ENCODE measurements around the gene PHF1.
A peak's percentile ranks its signal among the peaks of the same experiment; 100 is the strongest.

PHF1 gene

GRCh38 chr6:33424855-33425667 lies 14.2 kb downstream of the PHF1 start:
- CTCF ChIA-PET = interaction anchor here (0.6 to 3.3 kb wide), 14 partner anchors 8 to 658 kb away, joined by 3 to 48 read pairs (median 4); no protein-coding TSS in a partner anchor
- POLR2A ChIA-PET = interaction anchor here (0.8 to 1.5 kb wide), 2 partner anchors 29 to 125 kb away, joined by 3 to 5 read pairs; partner anchors contain the start of gene ZBTB9
- peak overlapping the region; percentile 66 for H3K4me3 ChIP-seq (ENCODE audit: low read depth, low read length)
- TF ChIP-seq CTCF (IDR thresholded peaks at IDR 0.05; ENCODE audit: insufficient read depth, low read length, missing control alignments) = no peak
- no peak for DNase-seq (ENCODE audit: low read depth, low spot score)

GRCh38 chr6:33425668-33426577 lies 15.1 kb downstream of the PHF1 start:
- peak; percentile 70 for TF ChIP-seq CTCF (IDR thresholded peaks at IDR 0.05; ENCODE audit: insufficient read depth, low read length, missing control alignments)
- H3K4me3 ChIP-seq (ENCODE audit: low read depth, low read length) = peak overlapping the region; percentile 66
- CTCF ChIA-PET = interaction anchor here (0.6 to 3.3 kb wide), 14 partner anchors 9 to 657 kb away, joined by 3 to 48 read pairs (median 4); no protein-coding TSS in a partner anchor
- no peak for DNase-seq (ENCODE audit: low read depth, low spot score)
- POLR2A ChIA-PET = interaction anchor here (0.8 to 1.5 kb wide), 3 partner anchors 9 to 126 kb away, joined by 3 to 5 read pairs (median 4); partner anchors contain the start of gene ZBTB9

- POLR2A ChIA-PET = interaction anchor here (1.5 kb wide), 1 partner anchor 27 kb away, joined by 5 read pairs; the partner anchor contains the start of gene ZBTB9
- TF ChIP-seq CTCF (IDR thresholded peaks at IDR 0.05; ENCODE audit: insufficient read depth, low read length, missing control alignments) = no peak
- DNase-seq (ENCODE audit: low read depth, low spot score) = no peak
- CTCF ChIA-PET = interaction anchor here (1.0 to 3.3 kb wide), 11 partner anchors 9 to 127 kb away, joined by 3 to 48 read pairs (median 5); no protein-coding TSS in a partner anchor
- H3K4me3 ChIP-seq (ENCODE audit: low read depth, low read length) = peak overlapping the region; percentile 66
Measured at GRCh38 chr6:33426590-33427511, 16.0 kb downstream of the PHF1 start.

- CTCF ChIA-PET = no interaction called here
- no peak for DNase-seq (ENCODE audit: low read depth, low spot score)
- H3K4me3 ChIP-seq (ENCODE audit: low read depth, low read length) = peak overlapping the region; percentile 66
- TF ChIP-seq CTCF (IDR thresholded peaks at IDR 0.05; ENCODE audit: insufficient read depth, low read length, missing control alignments) = peak; percentile 4
- POLR2A ChIA-PET = no interaction called here
Measured at GRCh38 chr6:33427585-33428223, 16.9 kb downstream of the PHF1 start.

- peak; percentile 34 for TF ChIP-seq CTCF (IDR thresholded peaks at IDR 0.05; ENCODE audit: insufficient read depth, low read length, missing control alignments)
- DNase-seq (ENCODE audit: low read depth, low spot score) = no peak
- ChIA-PET POLR2A (no interaction called here), CTCF (interaction anchor here (0.6 to 3.9 kb wide), 4 partner anchors 10 to 38 kb away, joined by 3 to 19 read pairs (median 4); no protein-coding TSS in a partner anchor)
- peak overlapping the region; percentile 66 for H3K4me3 ChIP-seq (ENCODE audit: low read depth, low read length)
Measured at GRCh38 chr6:33428224-33428965, 17.6 kb downstream of the PHF1 start.
